Measurements from ENCODE around the gene RNGTT. TPM values are rescaled to one million over a fixed set of nuclear protein-coding genes. Genes with fewer than 3 reads are reported as not detected.
"Not testable (repeated sequence)": the region's sequence is repeated elsewhere in the genome, so short reads cannot be mapped to it uniquely, and the experiment has no call there.

Gene RNGTT
- total RNA-seq, 1 donor from 2014 or later = 21.6 TPM

DNA sequence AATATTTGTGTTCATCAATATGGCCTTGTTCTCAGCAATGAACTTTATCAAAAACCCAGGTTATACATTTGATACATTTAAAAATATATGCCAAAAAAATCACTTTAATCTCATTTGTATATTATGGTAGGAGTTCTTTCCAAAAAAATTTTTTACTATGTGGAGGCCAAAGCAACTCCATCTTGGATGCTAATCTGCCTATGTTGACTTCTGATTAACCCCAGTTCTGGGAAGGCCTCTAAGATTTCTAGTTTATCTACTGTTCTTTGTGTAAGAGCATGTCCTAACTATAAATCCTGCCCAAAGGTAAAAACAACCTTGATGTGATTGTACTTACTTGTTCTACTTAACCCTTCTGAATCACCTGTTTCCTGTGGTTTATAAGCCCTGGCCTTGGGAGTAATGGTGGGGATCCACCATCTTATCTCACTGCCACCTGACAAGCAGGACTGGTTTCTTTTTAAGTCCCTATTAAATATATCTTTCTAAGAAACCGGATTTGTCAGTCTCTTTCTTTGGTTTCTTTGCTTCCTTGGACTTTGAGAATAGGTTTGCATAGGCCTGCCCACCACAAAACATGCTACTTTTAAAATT is 46.7 kb downstream of the RNGTT start:
- peaks cover 14% of the 10 kb centered on the region for H3K36me3 Mint-ChIP-seq (ENCODE audit: low read depth)
- H3K4me1 Mint-ChIP-seq (ENCODE audit: low read depth) = peaks cover 25% of the 10 kb centered on the region
- no peak overlapping the region for H3K4me3 Mint-ChIP-seq
- intact Hi-C loops (cut with micrococcal nuclease) = no loop called here
- DNase-seq (ENCODE audit: low spot score) = no peak
- peaks cover 12% of the 10 kb centered on the region for H3K9me3 Mint-ChIP-seq
- H3K27me3 Mint-ChIP-seq (ENCODE audit: insufficient read depth) = no peaks in the 10 kb centered on the region
- H3K27ac Mint-ChIP-seq = no peak overlapping the region

DNA sequence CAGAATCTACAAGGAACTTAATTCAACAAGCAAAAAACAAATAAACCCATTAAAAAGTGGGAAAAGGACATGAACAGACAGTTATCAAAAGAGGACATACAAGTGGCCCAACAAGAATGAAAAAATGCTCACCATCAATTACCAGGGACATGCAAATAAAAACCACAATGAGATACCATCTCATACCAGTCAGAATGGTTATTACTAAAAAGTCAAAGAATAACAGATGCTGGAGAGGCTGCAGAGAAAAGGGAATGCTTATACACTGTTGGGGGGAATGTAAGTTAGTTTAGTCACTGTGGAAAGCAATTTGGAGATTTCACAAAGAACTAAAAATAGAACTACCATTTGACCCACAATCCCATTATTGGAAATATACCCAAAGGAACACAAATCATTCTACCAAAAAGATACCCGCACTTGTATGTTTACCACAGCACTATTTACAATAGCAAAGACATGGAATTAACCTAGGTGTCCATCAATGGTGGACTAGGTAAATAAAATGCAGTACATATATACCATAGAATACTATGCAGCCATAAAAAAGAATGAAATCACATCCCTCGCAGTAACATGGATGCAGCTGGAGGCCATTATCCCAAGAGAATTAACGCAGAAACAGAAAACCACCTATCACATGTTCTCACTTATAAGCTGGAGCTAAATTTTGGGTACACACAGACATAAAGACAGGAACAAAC is 48.4 kb downstream of the RNGTT start:
- Mint-ChIP-seq H3K9me3 (peaks cover 12% of the 10 kb centered on the region), H3K4me3 (no peak overlapping the region), H3K27me3 (ENCODE audit: insufficient read depth) (no peaks in the 10 kb centered on the region), H3K4me1 (ENCODE audit: low read depth) (peaks cover 32% of the 10 kb centered on the region), H3K36me3 (ENCODE audit: low read depth) (peaks cover 14% of the 10 kb centered on the region), H3K27ac (no peak overlapping the region)
- no peak for DNase-seq (ENCODE audit: low spot score)
- intact Hi-C loops (cut with micrococcal nuclease) = no loop called here

DNA sequence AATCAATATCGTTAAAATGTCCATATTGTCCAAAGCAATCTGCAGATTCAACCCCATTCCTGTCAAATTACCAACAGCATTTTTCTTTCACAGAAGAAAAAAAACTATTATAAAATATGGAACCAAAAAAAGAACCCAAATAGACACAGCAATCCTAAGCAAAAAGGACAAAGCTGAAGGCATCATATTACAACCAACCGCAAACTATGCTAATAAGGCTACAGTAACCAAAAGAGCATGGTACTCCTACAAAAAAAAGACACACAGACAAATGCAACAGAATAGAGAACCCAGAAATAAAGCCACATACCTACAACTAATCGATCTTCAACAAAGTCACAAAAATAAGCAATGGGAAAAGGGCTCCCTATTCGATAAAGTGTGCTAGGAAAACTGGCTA is 49.2 kb downstream of the RNGTT start:
- DNase-seq (ENCODE audit: low spot score) = no peak
- H3K4me1 Mint-ChIP-seq (ENCODE audit: low read depth) = peaks cover 33% of the 10 kb centered on the region
- peaks cover 14% of the 10 kb centered on the region for H3K36me3 Mint-ChIP-seq (ENCODE audit: low read depth)
- H3K27ac Mint-ChIP-seq = no peak overlapping the region
- intact Hi-C loops (cut with micrococcal nuclease) = no loop called here
- H3K27me3 Mint-ChIP-seq (ENCODE audit: insufficient read depth) = no peaks in the 10 kb centered on the region
- H3K4me3 Mint-ChIP-seq = no peak overlapping the region
- peaks cover 12% of the 10 kb centered on the region for H3K9me3 Mint-ChIP-seq

GRCh38 chr6:88913471-88913870 is 49.9 kb downstream of the RNGTT start:
- intact Hi-C loops (cut with micrococcal nuclease) = no loop called here
- Mint-ChIP-seq H3K36me3 (ENCODE audit: low read depth) (peaks cover 14% of the 10 kb centered on the region), H3K27ac (no peak overlapping the region), H3K27me3 (ENCODE audit: insufficient read depth) (no peaks in the 10 kb centered on the region), H3K4me3 (no peak overlapping the region), H3K9me3 (peaks cover 12% of the 10 kb centered on the region), H3K4me1 (ENCODE audit: low read depth) (peaks cover 33% of the 10 kb centered on the region)
- no peak for DNase-seq (ENCODE audit: low spot score)

DNA sequence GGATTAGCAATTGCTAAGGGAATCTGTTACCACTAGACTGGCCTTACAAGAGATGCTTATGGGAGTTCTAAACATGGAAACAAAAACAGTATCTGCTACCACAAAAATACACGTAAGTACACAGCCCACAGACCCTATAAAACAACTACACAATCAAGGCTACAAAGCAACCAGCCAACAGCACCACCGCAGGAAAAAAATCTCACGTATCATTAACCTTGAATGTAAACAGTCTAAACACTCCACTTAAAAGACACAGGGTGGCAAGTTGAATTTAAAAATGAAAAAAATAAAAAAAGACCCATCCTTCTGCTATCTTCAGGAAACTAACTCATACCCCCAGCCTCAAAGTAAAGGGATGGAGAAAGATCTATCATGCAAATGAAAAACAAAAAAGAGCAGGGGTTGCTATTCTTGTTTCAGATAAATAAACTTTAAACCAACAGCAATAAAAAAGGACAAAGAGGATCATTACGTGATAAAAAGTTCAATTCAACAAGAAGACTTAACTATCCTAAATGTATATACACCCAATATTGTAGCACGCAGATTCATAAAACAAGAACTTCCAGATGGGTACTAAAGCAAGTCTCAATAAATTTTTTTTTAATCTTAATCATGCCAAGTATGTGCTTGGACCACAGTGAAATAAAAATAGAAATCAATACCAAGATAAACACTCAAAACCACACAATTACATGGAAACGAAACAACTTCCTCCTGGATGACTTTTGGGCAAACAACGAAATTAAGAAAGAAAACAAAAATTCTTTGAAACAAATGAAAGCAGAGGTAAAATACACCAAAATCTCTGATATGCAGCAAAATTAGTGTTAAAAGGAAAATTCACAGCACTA is 52.3 kb downstream of the RNGTT start:
- peaks cover 22% of the 10 kb centered on the region for H3K4me1 Mint-ChIP-seq (ENCODE audit: low read depth)
- H3K9me3 Mint-ChIP-seq = peaks cover 17% of the 10 kb centered on the region
- peaks cover 21% of the 10 kb centered on the region for H3K36me3 Mint-ChIP-seq (ENCODE audit: low read depth)
- intact Hi-C loops (cut with micrococcal nuclease) = no loop called here
- DNase-seq (ENCODE audit: low spot score) = no peak
- no peaks in the 10 kb centered on the region for H3K27me3 Mint-ChIP-seq (ENCODE audit: insufficient read depth)
- no peak overlapping the region for H3K27ac Mint-ChIP-seq
- no peak overlapping the region for H3K4me3 Mint-ChIP-seq

DNA sequence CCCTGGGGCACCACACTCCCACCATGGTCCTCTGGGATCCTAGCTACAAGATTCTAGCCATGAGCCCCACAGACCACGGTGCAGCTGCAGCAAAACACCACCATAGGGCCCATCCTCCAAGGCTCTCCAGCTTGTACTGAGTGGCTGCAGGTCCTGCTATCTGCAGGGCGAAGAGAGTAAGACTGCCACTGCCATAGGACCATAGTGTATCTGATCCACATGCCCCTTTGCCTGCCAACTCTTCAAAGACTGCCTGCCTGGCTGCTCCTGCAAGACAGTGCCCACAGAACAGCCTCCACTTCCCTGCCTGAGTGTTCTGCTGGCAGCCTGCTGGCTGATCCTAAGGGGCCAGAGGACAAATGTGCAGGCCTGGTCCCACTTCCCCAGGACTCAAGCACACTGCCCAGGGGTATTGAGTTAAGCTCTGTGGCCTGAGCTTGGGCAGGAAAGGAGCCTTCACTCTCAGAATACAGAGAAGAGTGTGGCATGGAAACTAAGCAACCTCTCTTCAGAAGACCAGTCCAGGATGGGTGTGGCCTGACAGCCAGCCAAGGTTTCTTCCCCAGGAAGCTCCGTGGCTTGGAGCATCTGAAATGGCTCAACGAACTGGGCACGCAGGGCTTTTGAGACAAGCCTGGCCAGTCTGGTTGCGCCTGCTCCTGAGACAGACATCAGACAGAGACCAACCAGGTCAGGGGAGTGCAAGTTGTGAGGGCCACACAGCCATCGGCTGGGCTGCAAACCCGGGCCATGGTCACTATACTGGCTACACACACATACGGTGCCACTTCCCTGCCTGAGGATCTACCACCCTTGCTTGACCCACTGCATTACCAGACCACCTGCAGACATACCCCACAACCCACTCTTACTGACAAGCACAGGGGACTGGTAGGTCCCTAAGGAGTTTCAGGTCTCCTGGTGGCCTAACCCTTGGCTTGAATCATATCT is 54.5 kb downstream of the RNGTT start:
- no peaks in the 10 kb centered on the region for H3K27me3 Mint-ChIP-seq (ENCODE audit: insufficient read depth)
- peaks cover 12% of the 10 kb centered on the region for H3K4me1 Mint-ChIP-seq (ENCODE audit: low read depth)
- DNase-seq (ENCODE audit: low spot score) = no peak
- no peak overlapping the region for H3K4me3 Mint-ChIP-seq
- no peak overlapping the region for H3K27ac Mint-ChIP-seq
- intact Hi-C loops (cut with micrococcal nuclease) = no loop called here
- peaks cover 19% of the 10 kb centered on the region for H3K36me3 Mint-ChIP-seq (ENCODE audit: low read depth)
- peaks cover 5% of the 10 kb centered on the region for H3K9me3 Mint-ChIP-seq

DNA sequence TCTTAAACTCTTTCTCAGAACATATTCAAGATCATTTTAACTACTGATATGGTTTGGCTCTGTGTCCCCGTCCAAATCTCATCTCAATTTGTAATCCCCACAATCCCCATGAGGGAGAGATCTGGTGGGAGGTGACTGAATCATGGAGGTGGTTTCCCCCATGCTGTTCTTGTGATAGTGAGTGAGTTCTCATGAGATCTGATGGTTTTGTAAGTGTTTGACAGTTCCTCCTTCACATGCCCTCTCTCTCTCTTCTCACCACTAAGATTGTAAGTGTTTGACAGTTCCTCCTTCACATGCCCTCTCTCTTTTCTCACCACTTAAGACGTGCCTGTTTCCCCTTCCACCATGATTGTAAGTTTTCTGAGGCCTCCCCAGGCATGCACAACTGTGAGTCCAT is 56.3 kb downstream of the RNGTT start:
- peaks cover 12% of the 10 kb centered on the region for H3K4me1 Mint-ChIP-seq (ENCODE audit: low read depth)
- H3K9me3 Mint-ChIP-seq; H3K27ac Mint-ChIP-seq; H3K27me3 Mint-ChIP-seq (ENCODE audit: insufficient read depth); intact Hi-C loops (cut with micrococcal nuclease); H3K4me3 Mint-ChIP-seq; DNase-seq (ENCODE audit: low spot score): not testable (repeated sequence)
- H3K36me3 Mint-ChIP-seq (ENCODE audit: low read depth) = peaks cover 22% of the 10 kb centered on the region

GRCh38 chr6:88899569-88900316 is 63.7 kb downstream of the RNGTT start:
- intact Hi-C loops (cut with micrococcal nuclease) = no loop called here
- Mint-ChIP-seq H3K36me3 (ENCODE audit: low read depth) (peaks cover 19% of the 10 kb centered on the region), H3K27me3 (ENCODE audit: insufficient read depth) (no peaks in the 10 kb centered on the region)

GRCh38 chr6:88895911-88896310 is 67.5 kb downstream of the RNGTT start:
- Mint-ChIP-seq H3K4me3 (no peak overlapping the region), H3K36me3 (ENCODE audit: low read depth) (peaks cover 12% of the 10 kb centered on the region), H3K4me1 (ENCODE audit: low read depth) (no peaks in the 10 kb centered on the region), H3K9me3 (no peaks in the 10 kb centered on the region), H3K27me3 (ENCODE audit: insufficient read depth) (no peaks in the 10 kb centered on the region), H3K27ac (no peak overlapping the region)
- DNase-seq (ENCODE audit: low spot score) = no peak
- intact Hi-C loops (cut with micrococcal nuclease) = no loop called here

More at GRCh38 chr6:88899569-88900316, 63.7 kb downstream of the RNGTT start:
- Mint-ChIP-seq H3K9me3 (no peaks in the 10 kb centered on the region), H3K4me1 (ENCODE audit: low read depth) (no peaks in the 10 kb centered on the region), H3K27ac (no peak overlapping the region), H3K4me3 (no peak overlapping the region)
- no peak for DNase-seq (ENCODE audit: low spot score)

- no peak for DNase-seq (ENCODE audit: low spot score)
- H3K4me3 Mint-ChIP-seq = no peak overlapping the region
- intact Hi-C loops (cut with micrococcal nuclease) = no loop called here
- H3K27me3 Mint-ChIP-seq (ENCODE audit: insufficient read depth) = no peaks in the 10 kb centered on the region
- no peak overlapping the region for H3K27ac Mint-ChIP-seq
- no peaks in the 10 kb centered on the region for H3K4me1 Mint-ChIP-seq (ENCODE audit: low read depth)
- peaks cover 17% of the 10 kb centered on the region for H3K36me3 Mint-ChIP-seq (ENCODE audit: low read depth)
- no peaks in the 10 kb centered on the region for H3K9me3 Mint-ChIP-seq
Measured at GRCh38 chr6:88890860-88891845, 72.3 kb downstream of the RNGTT start.

DNA sequence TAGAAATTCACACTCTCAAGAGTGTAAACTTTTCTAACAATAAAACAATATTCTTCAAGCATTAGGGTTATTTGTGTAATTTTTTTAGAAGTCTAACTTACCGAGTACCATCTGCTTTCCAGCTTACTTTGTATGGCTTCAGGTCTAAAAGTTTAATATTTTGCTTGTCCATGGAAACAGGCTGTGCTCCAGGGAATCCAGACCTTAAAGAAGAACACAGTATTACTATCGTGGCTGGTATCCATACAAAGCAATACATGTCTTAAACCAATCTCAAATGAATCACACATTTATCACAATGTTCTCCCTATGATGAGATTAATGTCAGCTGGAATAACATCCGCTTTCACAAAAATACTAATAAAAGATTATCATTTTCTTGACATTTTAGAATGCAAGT is 73.0 kb downstream of the RNGTT start:
- intact Hi-C loops (cut with micrococcal nuclease) = no loop called here
- H3K27ac Mint-ChIP-seq = no peak overlapping the region
- no peaks in the 10 kb centered on the region for H3K4me1 Mint-ChIP-seq (ENCODE audit: low read depth)
- H3K9me3 Mint-ChIP-seq = no peaks in the 10 kb centered on the region
- no peak overlapping the region for H3K4me3 Mint-ChIP-seq
- peaks cover 21% of the 10 kb centered on the region for H3K36me3 Mint-ChIP-seq (ENCODE audit: low read depth)
- no peaks in the 10 kb centered on the region for H3K27me3 Mint-ChIP-seq (ENCODE audit: insufficient read depth)
- DNase-seq (ENCODE audit: low spot score) = no peak
